D721Med (cell line): ENCODE results near the gene EGFR.

Source experiments
- DNase-seq: peaks from one replicate; pipeline ENCODE4 v3.0.0; 2011; ENCODE audit warnings: low spot score; ENCODE audit not compliant: insufficient read length
- FAIRE-seq: peaks from 2 replicates; lab custom pipeline; 2011; peaks lifted over from hg19 to GRCh38; lab: Jason Lieb, UNC
- CTCF ChIP-seq: IDR thresholded peaks from 2 replicates; pipeline ENCODE4 v1.5.1; 2012; ENCODE audit warnings: mild to moderate bottlenecking, control low read depth; ENCODE audit not compliant: insufficient read depth; ENCODE audit errors: missing control alignments

The EGFR gene

GRCh38 chr7:55104123-55104522, 85.3 kb downstream of the EGFR start:
- DNase-seq (no peak), FAIRE-seq (no peak)
- no peak for TF ChIP-seq CTCF

- no peak for TF ChIP-seq CTCF
- FAIRE-seq: no peak
- no peak for DNase-seq
Measured at GRCh38 chr7:55104712-55105433, 86.1 kb downstream of the EGFR start.

GRCh38 chr7:55105952-55106351, 87.1 kb downstream of the EGFR start:
- FAIRE-seq (no peak), DNase-seq (no peak)
- TF ChIP-seq CTCF: no peak

- FAIRE-seq (no peak), DNase-seq (no peak)
- TF ChIP-seq CTCF: no peak
Measured at GRCh38 chr7:55107946-55108345, 89.1 kb downstream of the EGFR start.

GRCh38 chr7:55108401-55108800, 89.6 kb downstream of the EGFR start:
- no peak for DNase-seq
- TF ChIP-seq CTCF: no peak
- no peak for FAIRE-seq

GRCh38 chr7:55108818-55109217, 90.0 kb downstream of the EGFR start:
- DNase-seq (no peak), FAIRE-seq (no peak)
- no peak for TF ChIP-seq CTCF

GRCh38 chr7:55109404-55110167, 90.8 kb downstream of the EGFR start:
- TF ChIP-seq CTCF: no peak
- DNase-seq (no peak), FAIRE-seq (no peak)
